HL-60 (cell line): ENCODE results near the gene SBK2.

Source experiments
- DNase-seq, 2 experiments: peaks; one replicate each; pipeline ENCODE4 v3.0.0-alpha.2; 2010 to 2020; ENCODE audit warnings: low read depth in 1 of 2, low spot score in 1 of 2
- H3K27ac ChIP-seq: fragments of 250-450 bp; sonication (Bioruptor Pico); replicated peaks from 2 replicates; pipeline ENCODE4 v1.5.1; 2020; ENCODE audit warnings: mild to moderate bottlenecking, moderate library complexity
- H3K27me3 ChIP-seq: fragments of 250-450 bp; sonication (Bioruptor Pico); 2 replicates; pipeline ENCODE4 v1.5.1; 2021; ENCODE audit warnings: mild to moderate bottlenecking, moderate library complexity; ENCODE audit not compliant: insufficient read depth, poor library complexity, severe bottlenecking
- H3K4me3 ChIP-seq: replicated peaks from 2 replicates; pipeline ENCODE4 v1.5.1; 2011; ENCODE audit warnings: mild to moderate bottlenecking, control low read depth, low read length; ENCODE audit not compliant: insufficient read depth
- CTCF ChIP-seq: IDR thresholded peaks from one replicate; pipeline ENCODE4 v1.5.1; 2011; ENCODE audit warnings: low read length, control low read depth, inconsistent platforms; ENCODE audit not compliant: insufficient read depth
- GABPA ChIP-seq: IDR thresholded peaks from 2 replicates; pipeline ENCODE4 v1.6.1; 2012; ENCODE audit warnings: low read depth
- POLR2AphosphoS5 ChIP-seq: IDR thresholded peaks from 2 replicates; pipeline ENCODE4 v1.6.1; 2012; ENCODE audit warnings: low read depth
- SPI1 ChIP-seq: IDR thresholded peaks from 2 replicates; pipeline ENCODE4 v1.6.1; 2012; ENCODE audit warnings: low read depth, mild to moderate bottlenecking, borderline replicate concordance
- TF ChIP-seq, protein P1 (sequence below): IDR thresholded peaks from 2 replicates; pipeline ENCODE4 v1.6.1; 2012; ENCODE audit warnings: low read depth; ENCODE audit not compliant: insufficient replicate concordance

The SBK2 gene

GRCh38 chr19:55528030-55528803, 8.7 kb downstream of the SBK2 start:
- TF ChIP-seq, protein P1, sequence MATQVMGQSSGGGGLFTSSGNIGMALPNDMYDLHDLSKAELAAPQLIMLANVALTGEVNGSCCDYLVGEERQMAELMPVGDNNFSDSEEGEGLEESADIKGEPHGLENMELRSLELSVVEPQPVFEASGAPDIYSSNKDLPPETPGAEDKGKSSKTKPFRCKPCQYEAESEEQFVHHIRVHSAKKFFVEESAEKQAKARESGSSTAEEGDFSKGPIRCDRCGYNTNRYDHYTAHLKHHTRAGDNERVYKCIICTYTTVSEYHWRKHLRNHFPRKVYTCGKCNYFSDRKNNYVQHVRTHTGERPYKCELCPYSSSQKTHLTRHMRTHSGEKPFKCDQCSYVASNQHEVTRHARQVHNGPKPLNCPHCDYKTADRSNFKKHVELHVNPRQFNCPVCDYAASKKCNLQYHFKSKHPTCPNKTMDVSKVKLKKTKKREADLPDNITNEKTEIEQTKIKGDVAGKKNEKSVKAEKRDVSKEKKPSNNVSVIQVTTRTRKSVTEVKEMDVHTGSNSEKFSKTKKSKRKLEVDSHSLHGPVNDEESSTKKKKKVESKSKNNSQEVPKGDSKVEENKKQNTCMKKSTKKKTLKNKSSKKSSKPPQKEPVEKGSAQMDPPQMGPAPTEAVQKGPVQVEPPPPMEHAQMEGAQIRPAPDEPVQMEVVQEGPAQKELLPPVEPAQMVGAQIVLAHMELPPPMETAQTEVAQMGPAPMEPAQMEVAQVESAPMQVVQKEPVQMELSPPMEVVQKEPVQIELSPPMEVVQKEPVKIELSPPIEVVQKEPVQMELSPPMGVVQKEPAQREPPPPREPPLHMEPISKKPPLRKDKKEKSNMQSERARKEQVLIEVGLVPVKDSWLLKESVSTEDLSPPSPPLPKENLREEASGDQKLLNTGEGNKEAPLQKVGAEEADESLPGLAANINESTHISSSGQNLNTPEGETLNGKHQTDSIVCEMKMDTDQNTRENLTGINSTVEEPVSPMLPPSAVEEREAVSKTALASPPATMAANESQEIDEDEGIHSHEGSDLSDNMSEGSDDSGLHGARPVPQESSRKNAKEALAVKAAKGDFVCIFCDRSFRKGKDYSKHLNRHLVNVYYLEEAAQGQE: no peak
- H3K27ac ChIP-seq: no peak overlapping the region
- DNase-seq: no peak
- H3K4me3 ChIP-seq: no peak overlapping the region
- H3K27me3 ChIP-seq: no peaks in the 10 kb centered on the region

GRCh38 chr19:55527197-55528029, 9.5 kb downstream of the SBK2 start:
- Histone ChIP-seq H3K27ac (no peak overlapping the region), H3K4me3 (no peak overlapping the region), H3K27me3 (no peaks in the 10 kb centered on the region)
- TF ChIP-seq, protein P1: no peak
- no peak for TF ChIP-seq CTCF
- no peak for TF ChIP-seq SPI1
- no peak for TF ChIP-seq GABPA
- no peak for TF ChIP-seq POLR2AphosphoS5
- no peak for DNase-seq

- no peaks in the 10 kb centered on the region for H3K27me3 ChIP-seq
- no peak overlapping the region for H3K4me3 ChIP-seq
- DNase-seq: peak; percentile 25 to 63
- no peak overlapping the region for H3K27ac ChIP-seq
- no peak for TF ChIP-seq POLR2AphosphoS5
- TF ChIP-seq, protein P1: no peak
Measured at GRCh38 chr19:55526216-55527196, 10.4 kb downstream of the SBK2 start.
